HEK293 (cell line): Measurements from ENCODE around the gene ISG15.

Experiments
- EGR2 ChIP-seq: fragments of 450-650 bp; formaldehyde crosslinking; IDR thresholded peaks from 2 replicates; pipeline ENCODE4 v1.5.1; 2016; ENCODE audit warnings: low read depth, missing biosample characterization, missing genetic modification characterization
- GFI1B ChIP-seq: fragments of 450-650 bp; formaldehyde crosslinking; IDR thresholded peaks from 2 replicates; pipeline ENCODE4 v1.5.1; 2016; ENCODE audit warnings: missing biosample characterization, missing genetic modification characterization
- MYNN ChIP-seq: fragments of 450-650 bp; formaldehyde crosslinking; IDR thresholded peaks from 2 replicates; pipeline ENCODE4 v1.5.1; 2016; ENCODE audit warnings: missing biosample characterization, missing genetic modification characterization, borderline replicate concordance
- SALL2 ChIP-seq: fragments of 450-650 bp; formaldehyde crosslinking; IDR thresholded peaks from 2 replicates; pipeline ENCODE4 v1.5.0; 2017; ENCODE audit warnings: missing biosample characterization, mild to moderate bottlenecking, missing genetic modification characterization, borderline replicate concordance
- SETDB1 ChIP-seq: IDR thresholded peaks from one replicate; pipeline ENCODE4 v1.6.1; 2017; ENCODE audit warnings: mild to moderate bottlenecking, low read length, moderate library complexity, mixed read lengths; ENCODE audit not compliant: insufficient read length
- SP2 ChIP-seq: fragments of 450-650 bp; formaldehyde crosslinking; IDR thresholded peaks from 2 replicates; pipeline ENCODE4 v1.5.1; 2016; ENCODE audit warnings: missing biosample characterization, missing genetic modification characterization
- SP7 ChIP-seq: fragments of 450-650 bp; formaldehyde crosslinking; IDR thresholded peaks from 2 replicates; pipeline ENCODE4 v1.5.1; 2016; ENCODE audit warnings: missing biosample characterization, missing genetic modification characterization
- TCF7L2 ChIP-seq: IDR thresholded peaks from 2 replicates; pipeline ENCODE4 v1.6.1; 2011; ENCODE audit warnings: low read depth, mild to moderate bottlenecking, inconsistent platforms, low read length, moderate library complexity, borderline replicate concordance
- ZNF138 ChIP-seq: fragments of 450-650 bp; formaldehyde crosslinking; IDR thresholded peaks from 2 replicates; pipeline ENCODE4 v1.5.1; 2016; ENCODE audit warnings: missing biosample characterization, missing genetic modification characterization, borderline replicate concordance
- ZNF157 ChIP-seq: fragments of 450-650 bp; formaldehyde crosslinking; IDR thresholded peaks from 2 replicates; pipeline ENCODE4 v1.5.1; 2016; ENCODE audit warnings: missing biosample characterization, missing genetic modification characterization
- ZNF16 ChIP-seq: fragments of 450-650 bp; formaldehyde crosslinking; IDR thresholded peaks from 2 replicates; pipeline ENCODE4 v1.5.1; 2016; ENCODE audit warnings: low read depth, missing biosample characterization, missing genetic modification characterization
- ZNF184 ChIP-seq: fragments of 450-650 bp; IDR thresholded peaks from 2 replicates; pipeline ENCODE4 v1.5.1; 2018; ENCODE audit warnings: missing biosample characterization, mild to moderate bottlenecking, missing genetic modification characterization
- ZNF202 ChIP-seq: fragments of 450-650 bp; formaldehyde crosslinking; IDR thresholded peaks from 2 replicates; pipeline ENCODE4 v1.5.1; 2016; ENCODE audit warnings: missing biosample characterization, missing genetic modification characterization, borderline replicate concordance
- ZNF324 ChIP-seq: fragments of 450-650 bp; formaldehyde crosslinking; IDR thresholded peaks from 2 replicates; pipeline ENCODE4 v1.5.1; 2016; ENCODE audit warnings: missing biosample characterization, missing genetic modification characterization
- ZNF341 ChIP-seq: fragments of 450-650 bp; formaldehyde crosslinking; IDR thresholded peaks from 2 replicates; pipeline ENCODE4; 2016; ENCODE audit warnings: low read depth, missing biosample characterization, missing genetic modification characterization
- ZNF366 ChIP-seq: fragments of 450-650 bp; formaldehyde crosslinking; conservative IDR thresholded peaks from 2 replicates; pipeline ENCODE4 v1.5.1; 2016; ENCODE audit warnings: missing biosample characterization, missing genetic modification characterization
- ZNF514 ChIP-seq: fragments of 450-650 bp; formaldehyde crosslinking; IDR thresholded peaks from 2 replicates; pipeline ENCODE4 v1.5.1; 2016; ENCODE audit warnings: missing biosample characterization, missing genetic modification characterization
- ZNF571 ChIP-seq: fragments of 450-650 bp; formaldehyde crosslinking; IDR thresholded peaks from 2 replicates; pipeline ENCODE4 v1.5.0; 2017; ENCODE audit warnings: missing biosample characterization, missing genetic modification characterization
- ZNF610 ChIP-seq: fragments of 450-650 bp; formaldehyde crosslinking; IDR thresholded peaks from 2 replicates; pipeline ENCODE4 v1.5.1; 2016; ENCODE audit warnings: missing biosample characterization, missing genetic modification characterization, borderline replicate concordance
- ZNF670 ChIP-seq: fragments of 450-650 bp; formaldehyde crosslinking; IDR thresholded peaks from 2 replicates; pipeline ENCODE4 v1.5.1; 2016; ENCODE audit warnings: missing biosample characterization, missing genetic modification characterization, low read depth
- ZSCAN30 ChIP-seq: fragments of 450-650 bp; IDR thresholded peaks from 2 replicates; pipeline ENCODE4 v1.5.1; 2018; ENCODE audit warnings: missing biosample characterization, mild to moderate bottlenecking, missing genetic modification characterization, moderate library complexity
- TF ChIP-seq, protein P1 (sequence below): sonication (generic); formaldehyde crosslinking; IDR thresholded peaks from 2 replicates; pipeline ENCODE4 v1.8.1; 2022; ENCODE audit warnings: mild to moderate bottlenecking, moderate library complexity, missing genetic modification reagents
- TF ChIP-seq, protein P2 (sequence below): fragments of 450-650 bp; formaldehyde crosslinking; IDR thresholded peaks from 2 replicates; pipeline ENCODE4 v1.5.1; 2016; ENCODE audit warnings: missing biosample characterization, missing genetic modification characterization, low read depth
- TF ChIP-seq, protein P3 (sequence below): fragments of 450-650 bp; IDR thresholded peaks from 2 replicates; pipeline ENCODE4 v1.5.1; 2018; ENCODE audit warnings: missing biosample characterization, mild to moderate bottlenecking, missing genetic modification characterization
- TF ChIP-seq, protein P4 (sequence below): fragments of 450-650 bp; formaldehyde crosslinking; IDR thresholded peaks from 2 replicates; pipeline ENCODE4 v1.5.1; 2016; ENCODE audit warnings: missing biosample characterization, missing genetic modification characterization
- TF ChIP-seq, protein P5 (sequence below): fragments of 450-650 bp; formaldehyde crosslinking; IDR thresholded peaks from 2 replicates; pipeline ENCODE4 v1.5.1; 2017; ENCODE audit warnings: missing biosample characterization, missing genetic modification characterization
- TF ChIP-seq, protein P6 (sequence below): fragments of 450-650 bp; formaldehyde crosslinking; IDR thresholded peaks from 2 replicates; pipeline ENCODE4 v1.5.1; 2016; ENCODE audit warnings: missing biosample characterization, missing genetic modification characterization

Gene ISG15

DNA sequence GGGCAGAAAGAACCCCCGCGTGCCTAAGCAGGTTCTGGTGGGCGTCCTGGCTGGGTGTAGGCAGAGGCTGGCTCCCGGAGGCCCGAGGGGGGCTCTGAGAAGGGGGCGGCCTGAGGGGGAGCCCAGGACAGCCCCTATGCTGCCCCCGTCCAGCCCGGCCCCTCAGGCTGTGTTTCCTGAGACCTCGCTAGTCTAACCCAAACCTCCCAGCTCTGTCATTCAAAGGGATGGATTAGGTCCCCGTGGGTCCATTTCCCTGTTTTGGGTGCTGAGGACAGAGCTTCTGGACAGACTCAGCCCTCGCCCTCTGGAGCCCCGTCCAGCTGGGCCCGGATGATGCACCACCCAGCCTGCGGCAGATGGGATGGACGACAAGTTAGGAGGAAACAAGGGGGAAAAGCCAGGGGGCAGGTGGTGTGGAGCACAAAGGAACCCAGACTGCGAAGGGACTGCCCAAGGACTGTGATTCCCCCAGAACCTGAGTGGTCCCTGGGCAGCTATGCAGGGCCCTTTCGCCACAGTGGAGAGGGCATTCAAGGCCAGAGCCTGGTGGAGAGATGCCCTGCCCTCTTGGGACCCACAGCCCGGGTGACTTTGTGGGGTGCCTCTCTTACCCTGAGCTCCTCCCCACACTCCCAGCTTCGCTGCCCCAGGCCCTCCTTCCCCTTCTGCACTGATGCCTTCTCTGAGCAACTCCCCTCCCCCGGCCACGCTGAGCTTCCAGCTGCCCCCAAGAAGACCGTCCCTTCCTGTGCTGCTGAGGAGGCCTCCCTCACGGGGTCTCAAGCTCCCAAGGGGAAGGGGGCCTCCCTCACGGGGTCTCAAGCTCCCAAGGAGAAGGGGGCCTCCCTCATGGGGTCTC lies 16.2 kb upstream of the ISG15 start (continued):
- TF ChIP-seq ZSCAN30 (tag by site-specific recombination): no peak
- TF ChIP-seq ZNF184 (tag by site-specific recombination): no peak
- TF ChIP-seq, protein P1, sequence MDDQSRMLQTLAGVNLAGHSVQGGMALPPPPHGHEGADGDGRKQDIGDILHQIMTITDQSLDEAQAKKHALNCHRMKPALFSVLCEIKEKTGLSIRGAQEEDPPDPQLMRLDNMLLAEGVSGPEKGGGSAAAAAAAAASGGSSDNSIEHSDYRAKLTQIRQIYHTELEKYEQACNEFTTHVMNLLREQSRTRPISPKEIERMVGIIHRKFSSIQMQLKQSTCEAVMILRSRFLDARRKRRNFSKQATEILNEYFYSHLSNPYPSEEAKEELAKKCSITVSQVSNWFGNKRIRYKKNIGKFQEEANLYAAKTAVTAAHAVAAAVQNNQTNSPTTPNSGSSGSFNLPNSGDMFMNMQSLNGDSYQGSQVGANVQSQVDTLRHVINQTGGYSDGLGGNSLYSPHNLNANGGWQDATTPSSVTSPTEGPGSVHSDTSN: no peak
- TF ChIP-seq, protein P2, sequence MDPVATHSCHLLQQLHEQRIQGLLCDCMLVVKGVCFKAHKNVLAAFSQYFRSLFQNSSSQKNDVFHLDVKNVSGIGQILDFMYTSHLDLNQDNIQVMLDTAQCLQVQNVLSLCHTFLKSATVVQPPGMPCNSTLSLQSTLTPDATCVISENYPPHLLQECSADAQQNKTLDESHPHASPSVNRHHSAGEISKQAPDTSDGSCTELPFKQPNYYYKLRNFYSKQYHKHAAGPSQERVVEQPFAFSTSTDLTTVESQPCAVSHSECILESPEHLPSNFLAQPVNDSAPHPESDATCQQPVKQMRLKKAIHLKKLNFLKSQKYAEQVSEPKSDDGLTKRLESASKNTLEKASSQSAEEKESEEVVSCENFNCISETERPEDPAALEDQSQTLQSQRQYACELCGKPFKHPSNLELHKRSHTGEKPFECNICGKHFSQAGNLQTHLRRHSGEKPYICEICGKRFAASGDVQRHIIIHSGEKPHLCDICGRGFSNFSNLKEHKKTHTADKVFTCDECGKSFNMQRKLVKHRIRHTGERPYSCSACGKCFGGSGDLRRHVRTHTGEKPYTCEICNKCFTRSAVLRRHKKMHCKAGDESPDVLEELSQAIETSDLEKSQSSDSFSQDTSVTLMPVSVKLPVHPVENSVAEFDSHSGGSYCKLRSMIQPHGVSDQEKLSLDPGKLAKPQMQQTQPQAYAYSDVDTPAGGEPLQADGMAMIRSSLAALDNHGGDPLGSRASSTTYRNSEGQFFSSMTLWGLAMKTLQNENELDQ (tag by site-specific recombination): no peak
- TF ChIP-seq, protein P3, sequence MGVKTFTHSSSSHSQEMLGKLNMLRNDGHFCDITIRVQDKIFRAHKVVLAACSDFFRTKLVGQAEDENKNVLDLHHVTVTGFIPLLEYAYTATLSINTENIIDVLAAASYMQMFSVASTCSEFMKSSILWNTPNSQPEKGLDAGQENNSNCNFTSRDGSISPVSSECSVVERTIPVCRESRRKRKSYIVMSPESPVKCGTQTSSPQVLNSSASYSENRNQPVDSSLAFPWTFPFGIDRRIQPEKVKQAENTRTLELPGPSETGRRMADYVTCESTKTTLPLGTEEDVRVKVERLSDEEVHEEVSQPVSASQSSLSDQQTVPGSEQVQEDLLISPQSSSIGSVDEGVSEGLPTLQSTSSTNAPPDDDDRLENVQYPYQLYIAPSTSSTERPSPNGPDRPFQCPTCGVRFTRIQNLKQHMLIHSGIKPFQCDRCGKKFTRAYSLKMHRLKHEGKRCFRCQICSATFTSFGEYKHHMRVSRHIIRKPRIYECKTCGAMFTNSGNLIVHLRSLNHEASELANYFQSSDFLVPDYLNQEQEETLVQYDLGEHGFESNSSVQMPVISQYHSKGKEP (tag by site-specific recombination): 0 out of 2 replicates have a peak, but pooled peaks have one; percentile 17
- no peak for TF ChIP-seq SALL2 (tag by site-specific recombination)
- no peak for TF ChIP-seq ZNF324 (tag by site-specific recombination)
- no peak for TF ChIP-seq ZNF138
- no peak for TF ChIP-seq ZNF670
- no peak for TF ChIP-seq TCF7L2
- no peak for TF ChIP-seq ZNF157
- TF ChIP-seq, protein P4, sequence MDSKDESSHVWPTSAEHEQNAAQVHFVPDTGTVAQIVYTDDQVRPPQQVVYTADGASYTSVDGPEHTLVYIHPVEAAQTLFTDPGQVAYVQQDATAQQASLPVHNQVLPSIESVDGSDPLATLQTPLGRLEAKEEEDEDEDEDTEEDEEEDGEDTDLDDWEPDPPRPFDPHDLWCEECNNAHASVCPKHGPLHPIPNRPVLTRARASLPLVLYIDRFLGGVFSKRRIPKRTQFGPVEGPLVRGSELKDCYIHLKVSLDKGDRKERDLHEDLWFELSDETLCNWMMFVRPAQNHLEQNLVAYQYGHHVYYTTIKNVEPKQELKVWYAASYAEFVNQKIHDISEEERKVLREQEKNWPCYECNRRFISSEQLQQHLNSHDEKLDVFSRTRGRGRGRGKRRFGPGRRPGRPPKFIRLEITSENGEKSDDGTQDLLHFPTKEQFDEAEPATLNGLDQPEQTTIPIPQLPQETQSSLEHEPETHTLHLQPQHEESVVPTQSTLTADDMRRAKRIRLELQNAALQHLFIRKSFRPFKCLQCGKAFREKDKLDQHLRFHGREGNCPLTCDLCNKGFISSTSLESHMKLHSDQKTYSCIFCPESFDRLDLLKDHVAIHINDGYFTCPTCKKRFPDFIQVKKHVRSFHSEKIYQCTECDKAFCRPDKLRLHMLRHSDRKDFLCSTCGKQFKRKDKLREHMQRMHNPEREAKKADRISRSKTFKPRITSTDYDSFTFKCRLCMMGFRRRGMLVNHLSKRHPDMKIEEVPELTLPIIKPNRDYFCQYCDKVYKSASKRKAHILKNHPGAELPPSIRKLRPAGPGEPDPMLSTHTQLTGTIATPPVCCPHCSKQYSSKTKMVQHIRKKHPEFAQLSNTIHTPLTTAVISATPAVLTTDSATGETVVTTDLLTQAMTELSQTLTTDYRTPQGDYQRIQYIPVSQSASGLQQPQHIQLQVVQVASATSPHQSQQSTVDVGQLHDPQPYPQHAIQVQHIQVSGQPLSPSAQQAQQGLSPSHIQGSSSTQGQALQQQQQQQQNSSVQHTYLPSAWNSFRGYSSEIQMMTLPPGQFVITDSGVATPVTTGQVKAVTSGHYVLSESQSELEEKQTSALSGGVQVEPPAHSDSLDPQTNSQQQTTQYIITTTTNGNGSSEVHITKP (tag by site-specific recombination): peak; percentile 78
- TF ChIP-seq, protein P5, sequence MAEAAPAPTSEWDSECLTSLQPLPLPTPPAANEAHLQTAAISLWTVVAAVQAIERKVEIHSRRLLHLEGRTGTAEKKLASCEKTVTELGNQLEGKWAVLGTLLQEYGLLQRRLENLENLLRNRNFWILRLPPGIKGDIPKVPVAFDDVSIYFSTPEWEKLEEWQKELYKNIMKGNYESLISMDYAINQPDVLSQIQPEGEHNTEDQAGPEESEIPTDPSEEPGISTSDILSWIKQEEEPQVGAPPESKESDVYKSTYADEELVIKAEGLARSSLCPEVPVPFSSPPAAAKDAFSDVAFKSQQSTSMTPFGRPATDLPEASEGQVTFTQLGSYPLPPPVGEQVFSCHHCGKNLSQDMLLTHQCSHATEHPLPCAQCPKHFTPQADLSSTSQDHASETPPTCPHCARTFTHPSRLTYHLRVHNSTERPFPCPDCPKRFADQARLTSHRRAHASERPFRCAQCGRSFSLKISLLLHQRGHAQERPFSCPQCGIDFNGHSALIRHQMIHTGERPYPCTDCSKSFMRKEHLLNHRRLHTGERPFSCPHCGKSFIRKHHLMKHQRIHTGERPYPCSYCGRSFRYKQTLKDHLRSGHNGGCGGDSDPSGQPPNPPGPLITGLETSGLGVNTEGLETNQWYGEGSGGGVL (tag by site-specific recombination): peak; percentile 68
- TF ChIP-seq ZNF514: no peak
- peak; percentile 14; the same call in 1 of the 2 replicates for TF ChIP-seq SP7
- peak; percentile 15; the same call in 1 of the 2 replicates for TF ChIP-seq SP2 (tag by site-specific recombination)
- TF ChIP-seq GFI1B (tag by site-specific recombination): no peak
- no peak for TF ChIP-seq ZNF610 (tag by site-specific recombination)
- no peak for TF ChIP-seq ZNF16 (tag by site-specific recombination)
- TF ChIP-seq, protein P6, sequence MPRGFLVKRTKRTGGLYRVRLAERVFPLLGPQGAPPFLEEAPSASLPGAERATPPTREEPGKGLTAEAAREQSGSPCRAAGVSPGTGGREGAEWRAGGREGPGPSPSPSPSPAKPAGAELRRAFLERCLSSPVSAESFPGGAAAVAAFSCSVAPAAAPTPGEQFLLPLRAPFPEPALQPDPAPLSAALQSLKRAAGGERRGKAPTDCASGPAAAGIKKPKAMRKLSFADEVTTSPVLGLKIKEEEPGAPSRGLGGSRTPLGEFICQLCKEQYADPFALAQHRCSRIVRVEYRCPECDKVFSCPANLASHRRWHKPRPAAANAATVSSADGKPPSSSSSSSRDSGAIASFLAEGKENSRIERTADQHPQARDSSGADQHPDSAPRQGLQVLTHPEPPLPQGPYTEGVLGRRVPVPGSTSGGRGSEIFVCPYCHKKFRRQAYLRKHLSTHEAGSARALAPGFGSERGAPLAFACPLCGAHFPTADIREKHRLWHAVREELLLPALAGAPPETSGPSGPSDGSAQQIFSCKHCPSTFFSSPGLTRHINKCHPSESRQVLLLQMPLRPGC (tag by site-specific recombination): no peak
- no peak for TF ChIP-seq ZNF202 (tag by site-specific recombination)
- peak; percentile 72 for TF ChIP-seq ZNF366
- no peak for TF ChIP-seq SETDB1
- TF ChIP-seq MYNN (tag by site-specific recombination): no peak
- peak; percentile 59; the same call in 1 of the 2 replicates for TF ChIP-seq EGR2 (tag by site-specific recombination)
- TF ChIP-seq ZNF571 (tag by site-specific recombination): no peak
- no peak for TF ChIP-seq ZNF341
